ENCODE measurements around the gene TLR6.
"Not testable (repeated sequence)": the region's sequence is repeated elsewhere in the genome, so short reads cannot be mapped to it uniquely, and the experiment has no call there.

Gene TLR6

DNA sequence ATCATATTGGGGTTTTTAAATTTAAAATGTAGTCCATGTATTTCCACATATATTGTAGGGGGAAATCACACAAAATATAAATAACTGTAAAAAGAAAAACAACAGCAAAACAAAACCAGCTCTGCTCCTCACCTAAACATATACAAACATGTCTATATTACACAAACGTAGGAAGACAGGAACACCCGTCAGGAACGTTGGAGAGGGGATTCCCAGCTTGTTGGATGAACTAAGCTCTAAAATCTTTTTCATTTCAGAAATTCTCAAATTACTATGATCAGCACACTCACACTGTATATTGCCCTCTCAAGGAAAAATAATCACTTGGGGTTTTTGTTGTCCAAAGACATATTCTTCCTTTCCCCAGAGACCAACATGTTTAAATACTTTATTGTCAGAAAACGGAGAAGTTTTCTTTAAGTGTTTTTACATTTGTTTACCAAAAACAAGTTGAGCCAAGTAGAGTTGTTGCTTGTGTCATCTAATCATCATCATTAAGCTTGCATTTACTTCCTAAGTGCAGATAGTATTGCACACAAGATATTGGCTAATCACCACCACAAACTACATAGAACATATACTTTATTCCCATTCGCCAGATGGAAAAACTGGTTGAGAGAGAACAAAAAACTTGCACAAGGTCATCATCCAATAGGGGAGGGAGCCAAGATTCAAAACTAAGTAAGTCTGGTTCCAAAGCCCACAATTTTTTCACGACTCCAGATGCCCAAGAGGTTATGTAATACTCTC lies 71.4 kb downstream of the TLR6 start:
- no peak for DNase-seq

DNA sequence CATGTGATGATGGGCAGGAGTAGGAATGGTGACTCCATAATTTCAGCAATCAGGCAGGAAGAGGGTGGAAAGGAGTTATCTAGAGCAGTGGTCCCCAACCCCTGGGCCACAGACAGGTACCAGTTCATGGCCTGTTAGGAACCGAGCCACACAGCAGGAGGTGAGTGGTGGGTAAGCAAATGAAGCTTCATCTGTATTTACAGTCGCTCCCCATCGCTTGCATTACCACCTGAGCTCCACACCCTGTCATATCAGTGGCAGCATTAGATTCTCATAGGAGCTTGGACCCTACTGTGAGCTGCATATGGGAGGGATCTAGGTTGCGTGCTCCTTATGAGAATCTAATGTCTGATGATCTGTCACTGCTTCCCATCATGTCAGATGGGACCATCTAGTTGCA lies 72.5 kb downstream of the TLR6 start:
- no peak for DNase-seq

DNA sequence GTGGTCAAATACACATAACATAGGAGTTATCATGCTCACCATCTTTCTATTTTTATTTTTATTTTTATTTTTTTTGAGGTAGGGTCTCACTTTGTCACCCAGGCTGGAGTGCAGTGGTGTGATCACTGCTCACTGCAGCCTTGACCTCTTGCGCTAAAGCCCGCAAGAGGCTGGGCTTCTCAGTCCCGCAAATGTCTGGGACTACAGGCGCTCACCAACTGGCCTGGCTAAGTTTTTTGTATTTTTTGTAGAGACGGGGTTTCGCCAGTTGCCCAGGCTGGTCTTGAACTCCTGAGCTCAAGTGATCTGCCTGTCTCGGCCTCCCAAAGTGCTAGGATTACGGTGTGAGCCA lies 73.5 kb downstream of the TLR6 start:
- no peak for DNase-seq

DNA sequence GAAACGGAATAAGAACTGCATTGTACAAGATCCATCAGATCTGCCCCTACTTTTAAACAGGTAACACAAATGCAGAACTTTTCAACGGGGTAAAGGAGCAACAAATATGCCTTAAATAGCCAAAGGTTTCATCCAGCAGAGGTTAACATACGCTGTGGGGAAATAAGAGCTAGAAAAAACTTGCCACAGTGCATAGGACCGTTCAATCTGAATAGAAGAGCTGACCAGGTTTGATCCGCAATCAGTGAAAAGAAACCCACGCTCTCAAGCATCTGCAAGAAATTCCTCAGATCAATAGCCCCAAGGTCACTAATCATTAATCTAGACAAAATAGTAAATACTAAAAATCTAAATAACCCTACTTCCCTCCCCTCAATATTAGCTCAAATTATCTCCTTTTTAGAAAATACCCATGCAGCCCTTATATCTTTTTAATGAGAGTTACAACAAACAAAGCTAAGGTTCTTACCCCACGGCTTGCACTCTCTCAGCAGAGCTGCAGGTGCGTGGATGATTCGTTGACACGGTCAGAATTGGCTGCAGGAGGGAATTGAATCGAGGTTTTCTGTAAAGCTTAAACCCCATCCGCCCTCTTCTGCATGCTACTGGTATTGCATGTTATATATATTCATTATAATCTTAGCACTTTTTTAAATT lies 74.0 kb downstream of the TLR6 start, which contains the start of gene TLR10:
Gene TLR10 (minus strand): TSS at position 539 of the 657 bp plus-strand sequence. CDS start 7,400 bp downstream, outside the sequence.
- no peak for DNase-seq

DNA sequence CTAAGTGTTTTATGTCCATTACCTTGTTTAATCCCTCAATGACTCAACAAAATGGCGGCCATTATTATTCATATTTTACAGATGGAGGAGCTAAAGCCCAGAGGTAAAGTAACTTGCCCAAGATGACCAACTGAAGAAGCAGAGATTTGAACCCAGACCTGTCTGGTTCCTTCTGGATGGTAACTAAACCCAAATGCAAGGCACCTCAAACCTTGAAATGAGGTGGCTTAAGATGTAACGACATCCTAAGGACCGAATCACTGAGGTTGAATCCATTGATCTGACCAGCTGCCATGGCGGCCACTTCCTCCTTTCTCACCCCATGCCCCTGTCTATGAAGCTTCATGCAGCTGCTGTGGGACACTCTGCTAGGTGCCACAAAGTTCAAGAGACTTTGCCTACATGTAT lies 74.8 kb downstream of the TLR6 start:
- no peak for DNase-seq

DNA sequence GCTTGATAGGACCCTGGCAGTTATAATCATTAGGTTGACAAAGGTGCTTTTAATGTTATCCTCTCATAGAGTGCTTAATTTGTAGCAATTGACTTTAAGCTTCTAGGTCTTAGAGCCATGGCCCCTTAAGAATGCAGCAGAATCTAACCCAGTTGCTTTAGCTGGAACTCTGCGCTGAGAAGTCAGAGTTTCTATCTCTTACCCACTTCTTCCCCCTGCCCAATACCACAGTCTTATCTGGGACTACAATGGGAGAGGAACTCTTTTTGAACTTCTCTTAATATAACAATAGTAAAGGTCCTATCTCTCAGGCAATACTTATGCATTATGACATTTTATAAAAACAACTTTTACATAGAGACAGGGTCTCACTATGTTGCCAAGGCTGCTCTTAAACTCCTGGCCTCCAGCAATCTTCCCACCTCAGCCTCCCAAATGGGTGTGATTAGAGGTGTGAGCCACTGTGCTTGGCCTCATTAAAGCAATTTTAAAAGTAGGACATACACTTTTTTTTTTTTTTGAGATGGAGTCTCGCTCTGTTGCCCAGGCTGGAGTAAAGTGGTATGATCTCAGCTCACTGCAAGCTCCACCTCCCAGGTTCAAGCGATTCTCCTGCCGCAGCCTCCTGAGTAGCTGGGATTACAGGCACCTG lies 75.7 kb downstream of the TLR6 start:
- DNase-seq, result no peak

DNA sequence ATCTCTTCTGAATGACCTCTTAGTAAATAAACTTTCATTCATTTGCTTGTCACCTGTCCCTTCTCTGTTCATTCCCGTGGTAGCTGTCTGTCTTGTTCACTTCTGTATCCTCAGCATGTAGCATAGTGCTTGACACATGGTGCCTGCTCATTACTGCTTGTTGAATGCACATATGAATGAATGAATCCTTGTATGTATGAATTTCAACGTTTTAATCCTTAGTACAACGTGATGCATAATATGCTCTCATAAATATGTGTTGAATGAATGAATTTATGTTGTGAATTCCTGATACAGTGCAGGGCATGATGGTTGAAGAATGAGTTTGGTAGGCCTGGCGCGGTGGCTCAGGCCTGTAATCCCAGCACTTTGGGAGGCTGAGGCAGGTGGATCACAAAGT lies 76.8 kb downstream of the TLR6 start:
- no peak for DNase-seq

DNA sequence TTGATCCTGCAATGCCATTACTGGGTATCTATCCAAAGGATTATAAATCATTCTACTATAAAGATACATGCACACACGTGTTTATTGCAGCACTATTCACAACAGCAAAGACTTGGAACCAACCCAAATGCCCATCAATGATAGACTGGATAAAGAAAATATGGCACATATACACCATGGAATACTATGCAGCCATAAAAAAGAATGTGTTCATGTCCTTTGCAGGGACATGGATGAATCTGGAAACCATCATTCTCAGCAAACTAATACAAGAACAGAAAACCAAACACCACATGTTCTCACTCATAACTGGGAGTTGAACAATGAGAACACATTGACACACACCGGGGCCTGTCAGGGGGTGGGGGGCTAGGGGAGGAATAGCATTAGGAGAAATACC lies 78.7 kb downstream of the TLR6 start:
- not testable (repeated sequence) for DNase-seq

DNA sequence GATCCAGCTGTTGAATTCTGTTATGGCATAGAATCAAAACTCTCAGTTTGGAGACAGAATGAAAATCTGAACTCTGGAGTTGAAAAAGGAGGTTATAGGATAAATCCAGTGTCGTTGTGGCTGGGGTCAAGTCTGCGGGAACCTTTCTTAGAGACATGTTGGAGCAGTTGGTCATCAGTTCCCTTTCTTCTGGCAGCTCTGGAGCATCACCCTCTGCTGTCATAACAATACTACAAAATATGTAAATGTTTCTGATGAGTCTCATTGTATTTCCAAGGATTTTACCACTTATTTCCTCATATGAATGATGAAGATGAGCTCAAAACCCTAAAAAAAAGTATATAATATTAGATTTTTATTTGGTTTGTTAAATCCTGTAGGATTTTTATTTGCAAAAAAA lies 81.3 kb downstream of the TLR6 start:
- DNase-seq, result no peak

DNA sequence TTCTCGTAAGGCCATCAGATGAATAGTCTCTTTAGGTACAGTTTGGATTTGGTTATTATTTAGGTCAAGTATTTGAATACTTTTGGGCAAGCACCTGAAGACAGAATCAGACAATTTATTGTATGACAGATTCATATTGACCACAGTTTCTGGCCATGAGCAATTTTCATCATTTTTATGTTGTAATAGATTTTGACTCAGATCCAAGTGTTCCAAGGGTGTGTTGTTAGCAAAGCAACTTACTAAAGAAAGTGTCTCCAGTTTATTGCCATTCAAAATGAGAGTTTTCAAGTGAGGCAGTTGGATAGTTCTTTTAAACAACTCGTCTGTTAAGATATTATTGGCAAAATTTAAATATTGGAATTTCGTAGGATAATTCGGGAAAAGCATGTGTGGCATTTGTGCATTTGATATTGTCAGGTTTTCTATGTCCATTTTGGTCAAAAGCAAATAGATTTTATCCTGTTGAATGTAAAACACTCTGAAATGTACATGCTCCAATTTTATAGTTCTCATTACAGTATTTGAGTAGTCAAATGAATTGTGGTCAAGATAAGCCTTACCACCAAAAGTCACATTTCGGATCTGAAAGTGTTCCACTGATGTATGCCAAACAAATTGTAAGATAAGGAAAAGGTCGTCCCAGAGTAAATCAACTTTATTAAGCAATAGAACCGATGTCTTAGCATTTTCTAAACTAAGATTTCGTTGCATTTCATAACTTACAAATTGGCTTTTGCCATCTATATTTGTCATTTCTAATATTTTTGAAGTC lies 82.2 kb downstream of the TLR6 start:
- DNase-seq, result no peak
